Hepatocyte (in vitro differentiated cells): ENCODE data around the gene MRGPRD.

Experiments used
- EZH2phosphoT487 ChIP-seq: fragments of 200-600 bp; sonication (generic); IDR thresholded peaks from one replicate; pipeline ENCODE4 v1.6.1; 2018; ENCODE audit warnings: antibody characterized with exemption, mild to moderate bottlenecking, low read depth, moderate library complexity; ENCODE audit not compliant: unreplicated experiment, severe bottlenecking
- TF ChIP-seq, protein P1 (sequence below): fragments of 200-600 bp; sonication (generic); IDR thresholded peaks from 2 replicates; pipeline ENCODE4 v1.5.1; 2016; ENCODE audit warnings: antibody characterized with exemption, mild to moderate bottlenecking; ENCODE audit not compliant: poor library complexity

DNA sequence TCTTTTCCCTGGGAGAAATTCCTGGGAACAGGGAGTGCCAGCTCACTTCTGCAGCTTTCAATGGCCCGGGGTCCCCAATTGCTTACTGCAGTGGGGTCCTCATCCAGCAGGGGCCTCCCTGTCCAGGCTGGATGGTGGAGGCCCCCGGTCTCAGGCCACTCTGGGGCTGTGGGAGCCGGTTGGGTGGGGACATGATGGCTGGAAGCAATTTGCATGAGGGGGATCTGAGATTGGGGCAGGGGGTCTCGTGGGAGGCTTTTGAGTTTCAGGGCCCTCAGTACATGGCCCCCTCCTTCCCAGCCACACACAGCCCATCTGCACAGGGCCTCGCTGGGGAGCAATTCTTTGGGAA, 25.2 kb downstream of the MRGPRD start:
- TF ChIP-seq, protein P1, sequence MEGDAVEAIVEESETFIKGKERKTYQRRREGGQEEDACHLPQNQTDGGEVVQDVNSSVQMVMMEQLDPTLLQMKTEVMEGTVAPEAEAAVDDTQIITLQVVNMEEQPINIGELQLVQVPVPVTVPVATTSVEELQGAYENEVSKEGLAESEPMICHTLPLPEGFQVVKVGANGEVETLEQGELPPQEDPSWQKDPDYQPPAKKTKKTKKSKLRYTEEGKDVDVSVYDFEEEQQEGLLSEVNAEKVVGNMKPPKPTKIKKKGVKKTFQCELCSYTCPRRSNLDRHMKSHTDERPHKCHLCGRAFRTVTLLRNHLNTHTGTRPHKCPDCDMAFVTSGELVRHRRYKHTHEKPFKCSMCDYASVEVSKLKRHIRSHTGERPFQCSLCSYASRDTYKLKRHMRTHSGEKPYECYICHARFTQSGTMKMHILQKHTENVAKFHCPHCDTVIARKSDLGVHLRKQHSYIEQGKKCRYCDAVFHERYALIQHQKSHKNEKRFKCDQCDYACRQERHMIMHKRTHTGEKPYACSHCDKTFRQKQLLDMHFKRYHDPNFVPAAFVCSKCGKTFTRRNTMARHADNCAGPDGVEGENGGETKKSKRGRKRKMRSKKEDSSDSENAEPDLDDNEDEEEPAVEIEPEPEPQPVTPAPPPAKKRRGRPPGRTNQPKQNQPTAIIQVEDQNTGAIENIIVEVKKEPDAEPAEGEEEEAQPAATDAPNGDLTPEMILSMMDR: no peak
- TF ChIP-seq EZH2phosphoT487: no peak
